GM12875 (cell line): Measurements from ENCODE around the gene CCL14.

ENCODE experiments used
- H3K4me3 ChIP-seq: one replicate; pipeline ENCODE4 v1.5.1; 2011; ENCODE audit warnings: low read depth, low read length, control low read depth
- TF ChIP-seq, protein P1 (sequence below): IDR thresholded peaks from 2 replicates; pipeline ENCODE4 v1.5.1; 2011; ENCODE audit warnings: low read depth, mild to moderate bottlenecking, control low read depth, inconsistent platforms, low read length, moderate library complexity, borderline replicate concordance; ENCODE audit not compliant: insufficient read depth

CCL14 gene

DNA sequence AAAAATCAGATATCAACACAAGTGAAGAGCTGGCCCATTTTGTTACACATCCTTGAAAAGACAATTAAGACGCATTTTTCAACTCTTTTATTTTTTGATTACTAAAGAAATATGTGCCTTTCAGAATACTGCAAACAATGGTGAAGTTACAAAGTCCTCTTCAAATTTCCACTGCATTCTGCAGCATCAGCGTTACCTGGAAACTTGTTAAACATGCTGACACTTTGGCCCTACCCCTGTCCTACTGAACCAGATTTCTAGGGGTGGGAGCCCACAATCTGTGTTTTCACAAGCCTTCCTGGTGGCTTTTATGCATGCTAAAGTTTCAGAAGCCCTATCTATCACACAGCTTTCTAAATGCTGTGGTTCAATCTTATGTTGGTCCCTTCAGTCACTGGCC, 4.5 kb upstream of the CCL14 start:
- no peak overlapping the region for H3K4me3 ChIP-seq
- TF ChIP-seq, protein P1, sequence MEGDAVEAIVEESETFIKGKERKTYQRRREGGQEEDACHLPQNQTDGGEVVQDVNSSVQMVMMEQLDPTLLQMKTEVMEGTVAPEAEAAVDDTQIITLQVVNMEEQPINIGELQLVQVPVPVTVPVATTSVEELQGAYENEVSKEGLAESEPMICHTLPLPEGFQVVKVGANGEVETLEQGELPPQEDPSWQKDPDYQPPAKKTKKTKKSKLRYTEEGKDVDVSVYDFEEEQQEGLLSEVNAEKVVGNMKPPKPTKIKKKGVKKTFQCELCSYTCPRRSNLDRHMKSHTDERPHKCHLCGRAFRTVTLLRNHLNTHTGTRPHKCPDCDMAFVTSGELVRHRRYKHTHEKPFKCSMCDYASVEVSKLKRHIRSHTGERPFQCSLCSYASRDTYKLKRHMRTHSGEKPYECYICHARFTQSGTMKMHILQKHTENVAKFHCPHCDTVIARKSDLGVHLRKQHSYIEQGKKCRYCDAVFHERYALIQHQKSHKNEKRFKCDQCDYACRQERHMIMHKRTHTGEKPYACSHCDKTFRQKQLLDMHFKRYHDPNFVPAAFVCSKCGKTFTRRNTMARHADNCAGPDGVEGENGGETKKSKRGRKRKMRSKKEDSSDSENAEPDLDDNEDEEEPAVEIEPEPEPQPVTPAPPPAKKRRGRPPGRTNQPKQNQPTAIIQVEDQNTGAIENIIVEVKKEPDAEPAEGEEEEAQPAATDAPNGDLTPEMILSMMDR: no peak

DNA sequence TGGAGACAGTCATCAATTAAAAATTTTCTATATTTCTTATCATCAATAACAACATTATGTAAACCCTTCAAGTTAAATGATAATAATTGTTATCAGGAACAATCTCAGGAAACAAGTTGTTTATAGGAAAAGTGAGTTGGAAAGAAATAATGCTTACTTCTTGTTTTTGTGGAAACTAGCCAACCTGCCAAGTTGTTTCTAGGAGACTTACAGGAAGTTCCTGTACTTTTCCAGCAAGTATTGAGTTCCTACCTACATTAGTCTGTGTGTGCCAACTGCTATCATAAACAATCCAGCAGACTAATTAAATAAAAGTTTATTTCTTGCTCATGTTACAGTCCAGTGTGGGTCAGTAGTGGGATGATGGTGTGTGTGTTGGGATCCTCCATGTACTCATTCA, 1.6 kb upstream of the CCL14 start:
- TF ChIP-seq, protein P1: no peak

DNA sequence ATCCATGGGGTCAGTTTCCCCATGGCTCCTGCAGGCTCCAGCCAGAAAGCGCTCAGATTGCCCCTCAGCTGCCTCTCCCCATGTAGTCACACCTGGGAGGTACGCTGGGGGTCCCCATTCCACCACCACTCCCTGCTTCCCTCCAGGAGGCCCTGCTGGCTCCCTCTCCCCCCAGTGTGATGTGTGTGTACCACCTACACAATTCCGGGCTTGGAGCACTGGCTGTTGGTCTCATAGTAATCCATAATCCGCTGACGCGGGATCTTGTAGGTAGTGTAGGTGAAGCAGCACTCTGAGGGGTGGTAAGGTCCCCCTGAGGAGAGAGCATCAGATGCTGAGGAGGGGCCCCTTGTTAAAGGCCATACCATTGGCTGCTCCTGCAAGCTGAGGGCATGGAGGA, 2.4 kb downstream of the CCL14 start:
- TF ChIP-seq, protein P1: no peak
- no peak overlapping the region for H3K4me3 ChIP-seq

More for the DNA sequence above, 1.6 kb upstream of the CCL14 start:
- no peak overlapping the region for H3K4me3 ChIP-seq

DNA sequence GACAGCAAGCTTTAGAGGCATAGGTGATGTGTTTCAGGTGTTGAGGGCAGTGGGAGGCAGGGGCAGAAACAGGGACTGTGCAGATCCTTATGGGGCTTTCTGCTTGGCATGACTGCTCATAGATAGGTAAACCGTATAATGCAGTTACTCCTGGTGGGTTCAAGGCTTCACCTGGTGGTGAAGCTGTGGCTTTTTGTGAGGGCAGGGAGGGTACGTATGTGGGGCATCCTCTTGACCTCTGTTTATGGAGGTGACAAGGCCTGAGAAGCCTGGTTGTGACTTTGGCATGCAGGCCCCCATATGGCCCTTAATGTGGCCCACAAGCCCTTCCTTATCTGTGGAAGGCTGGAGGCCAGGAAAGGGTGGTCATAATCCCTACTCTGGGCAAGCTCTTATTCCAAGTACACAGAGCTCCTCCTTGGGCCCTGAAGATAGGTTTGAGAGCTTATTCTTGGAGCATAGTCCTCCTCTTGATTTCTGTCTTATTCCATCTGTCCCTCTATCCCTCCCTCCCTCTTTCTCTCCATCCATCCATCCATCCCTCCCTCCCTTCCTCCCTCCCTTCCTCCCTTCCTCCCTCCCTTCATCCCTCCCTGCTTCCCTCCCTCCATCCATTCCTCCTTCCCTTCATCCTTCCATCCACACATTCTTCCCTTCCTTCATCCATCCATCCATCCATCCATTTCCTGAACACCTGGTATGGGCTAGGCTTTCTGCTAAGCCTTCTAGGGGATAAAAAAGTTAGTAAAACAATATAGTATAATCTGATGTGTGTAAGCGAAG, 3.9 kb downstream of the CCL14 start:
- TF ChIP-seq, protein P1: no peak
- H3K4me3 ChIP-seq: no peak overlapping the region

DNA sequence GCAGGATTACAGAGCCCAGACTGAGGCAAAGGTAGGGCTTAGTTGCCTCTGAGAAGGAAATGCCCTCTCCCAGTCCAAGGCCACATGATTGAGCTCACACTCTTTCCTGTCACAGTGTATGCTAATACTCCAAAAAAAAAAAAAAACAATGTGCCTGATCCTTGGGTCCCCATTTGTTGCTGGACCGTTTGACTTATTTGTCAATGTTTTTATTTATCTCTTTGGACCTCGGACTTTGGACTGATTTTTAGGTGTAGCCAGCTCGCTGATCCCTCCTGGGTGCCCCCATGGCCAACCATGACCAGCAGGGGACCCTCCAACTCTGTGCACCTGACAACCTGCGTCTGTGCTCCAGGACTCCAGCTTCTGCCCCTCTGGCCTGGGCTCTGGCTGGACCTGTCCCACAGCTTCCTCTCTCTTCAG, 4.6 kb downstream of the CCL14 start:
- TF ChIP-seq, protein P1: peak; percentile 56; the same call in 1 of the 2 replicates
- no peak overlapping the region for H3K4me3 ChIP-seq

DNA sequence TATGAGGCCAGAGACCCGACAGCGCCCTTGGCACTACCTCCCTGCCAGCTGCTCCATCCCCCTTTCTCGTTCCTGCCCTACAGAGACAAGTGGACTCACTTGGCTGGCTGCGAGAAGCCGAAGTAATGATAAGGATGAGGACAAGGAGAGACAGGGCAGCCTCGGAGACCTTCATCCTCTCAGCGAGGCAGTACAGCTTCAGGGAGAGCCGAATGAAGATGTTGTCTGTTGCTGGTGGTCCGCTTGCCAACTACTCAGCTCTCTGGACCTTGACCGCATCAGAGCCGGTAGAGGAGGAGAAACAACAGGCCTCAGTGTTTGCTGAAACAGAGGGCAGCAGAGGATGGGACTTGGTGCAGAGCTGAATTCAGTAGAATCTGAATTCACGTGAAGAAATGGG, 5.3 kb downstream of the CCL14 start, which contains the start of gene CCL16:
Gene CCL16, minus strand, starts transcription at position 252 of the 400 bp plus-strand sequence. Its CDS starts 77 bp downstream, at position 175.
- H3K4me3 ChIP-seq: no peak within 1 kb of the TSS
- TF ChIP-seq, protein P1: no peak

DNA sequence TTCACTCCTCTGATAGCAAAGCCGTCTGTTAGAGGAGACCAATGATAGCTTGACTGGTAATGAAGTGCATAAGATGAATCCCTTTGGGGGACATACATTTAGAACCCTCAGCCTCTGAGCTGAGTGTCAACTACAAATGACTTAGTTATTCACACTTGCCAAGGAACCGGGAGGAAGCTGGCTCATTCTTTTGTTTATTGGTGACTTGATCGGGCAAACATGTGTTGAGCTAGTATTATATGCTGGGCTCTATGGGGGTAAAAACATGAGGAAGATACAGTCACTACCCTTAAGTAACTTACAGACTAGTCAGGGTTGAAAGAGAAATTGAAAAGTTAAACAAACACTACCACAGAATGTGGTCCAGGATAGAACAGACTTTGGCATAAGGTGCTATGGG, 8.2 kb downstream of the CCL14 start:
- TF ChIP-seq, protein P1: no peak
- no peak overlapping the region for H3K4me3 ChIP-seq
